ENCODE results near the gene DNLZ.

DNLZ gene

DNA sequence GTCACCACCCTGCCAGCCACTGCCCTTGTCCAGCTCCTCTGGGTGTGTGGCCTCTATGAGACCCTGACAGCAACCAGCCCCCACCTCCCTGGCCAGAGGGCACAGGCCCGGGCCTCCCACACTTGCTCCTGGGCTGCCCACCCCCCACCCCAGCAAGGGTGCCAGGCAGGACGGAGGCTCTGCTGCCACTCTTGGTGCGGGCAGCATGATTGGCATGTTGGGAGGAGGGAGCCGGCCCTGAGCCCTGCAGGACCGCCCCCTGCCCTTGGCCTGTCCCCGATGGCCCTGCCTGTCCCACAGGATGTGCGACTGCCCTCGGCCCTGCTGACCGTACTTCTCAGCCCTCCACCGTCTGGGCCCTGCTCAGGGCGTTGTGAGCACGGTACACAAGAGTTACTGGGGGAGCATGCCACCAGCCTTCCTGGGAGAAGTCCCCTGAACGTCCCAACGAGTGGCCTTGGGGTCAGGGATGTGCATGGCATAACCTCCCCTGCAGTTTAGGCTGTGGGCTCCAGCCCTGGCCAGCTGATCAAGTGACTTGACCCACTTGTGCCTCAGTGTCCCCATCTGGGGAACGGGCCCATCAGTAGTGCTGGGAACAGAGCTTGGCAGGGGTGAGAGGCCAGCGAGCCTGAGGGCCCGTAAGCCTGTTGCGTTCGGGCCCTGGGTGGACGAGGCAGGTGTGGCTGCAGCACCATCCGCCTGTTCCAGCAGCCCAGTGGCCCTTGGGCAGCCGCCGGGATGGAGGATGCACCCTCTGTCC is 20.2 kb downstream of the DNLZ start:
- DNase-seq (ENCODE audit: low read depth), result no peak

DNA sequence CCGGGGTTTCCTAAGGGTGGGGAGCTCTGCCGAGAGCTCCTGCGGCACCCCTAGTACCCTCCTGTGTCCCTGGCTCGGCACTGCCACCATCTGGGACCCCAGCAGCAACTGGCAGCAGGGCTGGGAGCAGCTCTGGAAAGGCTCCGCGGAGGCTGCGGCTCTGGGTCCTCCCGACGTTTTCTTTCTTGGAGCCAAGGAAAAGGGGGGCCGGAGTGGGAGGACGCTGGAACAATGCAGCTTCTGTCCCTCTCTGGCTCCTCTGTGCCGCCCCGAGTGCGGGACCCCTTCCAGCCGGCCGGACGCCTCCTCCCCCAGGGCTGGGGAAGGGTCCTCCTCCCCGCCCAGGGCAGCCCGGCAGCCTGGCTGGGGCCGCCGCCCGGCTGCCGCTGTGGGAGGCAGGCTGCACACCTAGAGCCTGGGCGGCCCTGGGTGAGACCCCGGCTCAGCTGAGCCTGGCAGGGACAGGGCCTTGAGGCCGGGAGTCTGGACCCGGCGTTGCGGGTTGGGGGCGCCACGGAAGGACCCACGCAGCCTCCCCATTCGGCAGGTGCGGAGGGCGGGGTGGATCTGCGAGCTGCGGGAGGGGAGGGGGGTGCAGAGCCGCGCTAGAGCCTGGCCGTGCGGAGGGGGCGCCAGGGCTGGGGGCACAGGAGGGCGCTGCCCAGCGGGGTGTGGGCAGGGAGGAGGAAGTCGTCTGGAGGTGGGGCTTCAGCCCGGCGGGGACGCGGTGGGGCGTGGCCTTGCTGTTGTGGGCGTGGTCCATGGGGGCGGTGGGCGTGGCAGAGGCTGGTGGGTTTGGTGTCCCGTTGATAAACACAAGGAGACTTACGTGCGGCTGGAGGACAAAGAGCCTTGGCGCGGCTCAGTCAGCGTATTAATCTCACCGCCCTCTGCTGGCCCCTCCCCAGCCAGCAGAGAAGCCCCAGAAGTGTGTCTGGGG is 21.1 kb downstream of the DNLZ start:
- peak; percentile 67 for DNase-seq (ENCODE audit: low read depth)

DNA sequence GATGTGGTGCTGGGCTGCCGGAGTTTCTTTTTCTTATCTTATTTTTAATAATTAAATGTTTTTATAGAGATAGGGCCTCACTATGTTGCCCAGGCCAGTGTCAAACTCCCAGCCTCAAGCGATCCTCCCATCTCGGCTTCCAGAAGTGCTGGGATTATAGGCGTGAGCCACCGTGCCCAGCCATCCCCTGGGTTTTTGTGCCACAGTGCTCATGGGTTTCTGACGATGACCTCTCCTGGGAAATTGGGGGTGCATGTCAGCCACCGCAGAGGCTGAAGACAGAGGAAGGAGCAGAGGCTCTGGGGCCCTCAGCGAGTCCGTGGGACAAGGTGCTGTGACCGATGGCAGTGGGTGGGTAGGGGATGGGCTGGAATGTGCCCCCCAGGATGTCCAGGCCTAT is 21.8 kb downstream of the DNLZ start:
- no peak for DNase-seq (ENCODE audit: low read depth)

DNA sequence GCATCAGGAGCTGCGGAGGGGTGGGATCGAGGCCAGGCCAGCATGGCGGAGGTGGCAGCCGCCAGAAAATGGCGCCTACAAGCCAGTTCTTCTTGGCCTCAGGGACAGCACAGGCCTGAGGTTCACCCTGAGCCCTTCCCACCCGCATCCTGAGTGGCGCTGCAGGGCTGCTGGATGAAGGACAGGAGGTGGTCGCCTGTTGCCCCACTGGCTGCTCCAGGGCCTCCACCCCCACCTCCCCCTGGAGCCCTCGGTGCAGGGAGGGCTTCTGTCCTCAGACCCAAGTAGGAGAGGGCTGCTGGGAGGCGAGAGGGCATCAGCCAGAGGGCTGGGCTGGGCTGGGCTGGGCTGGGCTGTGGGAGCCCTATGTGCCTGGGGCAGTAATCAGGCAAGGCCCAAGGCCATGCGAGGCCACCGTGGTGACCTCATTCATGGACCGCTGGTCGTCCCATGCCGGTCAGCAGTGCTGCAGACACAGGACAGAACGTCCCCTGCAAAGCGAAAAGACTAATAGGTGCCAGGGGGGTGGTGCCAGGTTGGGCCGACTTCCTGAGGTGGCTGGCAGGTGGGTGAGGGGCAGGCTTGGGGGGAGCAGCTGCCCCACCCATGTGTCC is 22.4 kb downstream of the DNLZ start:
- DNase-seq (ENCODE audit: low read depth), result no peak

DNA sequence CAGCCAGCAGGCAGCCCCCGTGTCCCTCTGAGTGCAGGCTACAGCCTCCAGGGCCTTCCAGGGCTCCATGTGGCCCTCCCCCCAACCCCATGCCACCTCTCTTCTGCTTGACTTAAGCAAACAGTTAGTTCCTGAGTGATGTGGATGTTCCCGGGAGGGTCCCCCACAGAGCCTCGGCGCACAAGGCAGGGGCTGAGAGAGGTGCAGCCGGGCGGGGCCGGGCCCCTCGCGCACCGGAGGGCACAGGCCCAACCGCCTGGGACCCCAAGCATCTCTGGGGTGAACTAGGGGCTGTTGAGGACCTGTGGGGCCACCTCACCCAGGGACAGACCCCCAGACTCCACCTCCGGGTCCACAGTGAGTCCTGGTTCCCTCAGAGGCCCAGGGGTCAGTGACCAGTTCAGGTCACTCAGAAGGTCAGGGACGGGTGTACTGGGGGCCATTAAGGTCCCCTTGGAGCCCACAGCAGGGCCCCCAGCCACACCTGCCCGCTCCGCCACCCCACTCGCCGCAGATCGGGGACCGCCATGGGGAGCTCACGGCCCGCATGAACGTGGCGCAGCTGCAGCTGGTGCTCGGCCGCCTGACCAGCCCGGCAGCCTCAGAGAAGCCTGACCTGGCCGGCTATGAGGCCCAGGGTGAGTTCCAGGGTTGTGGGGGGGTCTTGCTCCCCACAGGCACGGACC is 23.0 kb downstream of the DNLZ start:
- DNase-seq (ENCODE audit: low read depth), result no peak

DNA sequence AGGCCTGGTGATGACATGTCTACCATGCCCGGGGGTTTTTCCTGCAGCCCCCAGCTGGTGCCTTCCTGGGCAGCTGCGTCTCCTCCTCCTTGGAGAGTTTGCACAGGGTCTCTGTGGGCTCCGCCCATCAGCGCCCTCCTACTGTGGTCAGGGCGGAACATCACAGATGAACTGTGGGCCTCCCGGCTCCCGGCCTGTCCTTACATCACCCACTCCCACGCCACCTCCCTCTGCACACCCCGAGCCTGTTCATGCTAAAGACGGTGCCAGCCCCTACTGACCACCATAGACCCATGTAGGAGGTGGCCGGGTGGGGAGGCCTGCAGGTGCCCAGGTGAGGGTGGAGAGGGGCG is 23.6 kb downstream of the DNLZ start:
- DNase-seq (ENCODE audit: low read depth), result no peak

DNA sequence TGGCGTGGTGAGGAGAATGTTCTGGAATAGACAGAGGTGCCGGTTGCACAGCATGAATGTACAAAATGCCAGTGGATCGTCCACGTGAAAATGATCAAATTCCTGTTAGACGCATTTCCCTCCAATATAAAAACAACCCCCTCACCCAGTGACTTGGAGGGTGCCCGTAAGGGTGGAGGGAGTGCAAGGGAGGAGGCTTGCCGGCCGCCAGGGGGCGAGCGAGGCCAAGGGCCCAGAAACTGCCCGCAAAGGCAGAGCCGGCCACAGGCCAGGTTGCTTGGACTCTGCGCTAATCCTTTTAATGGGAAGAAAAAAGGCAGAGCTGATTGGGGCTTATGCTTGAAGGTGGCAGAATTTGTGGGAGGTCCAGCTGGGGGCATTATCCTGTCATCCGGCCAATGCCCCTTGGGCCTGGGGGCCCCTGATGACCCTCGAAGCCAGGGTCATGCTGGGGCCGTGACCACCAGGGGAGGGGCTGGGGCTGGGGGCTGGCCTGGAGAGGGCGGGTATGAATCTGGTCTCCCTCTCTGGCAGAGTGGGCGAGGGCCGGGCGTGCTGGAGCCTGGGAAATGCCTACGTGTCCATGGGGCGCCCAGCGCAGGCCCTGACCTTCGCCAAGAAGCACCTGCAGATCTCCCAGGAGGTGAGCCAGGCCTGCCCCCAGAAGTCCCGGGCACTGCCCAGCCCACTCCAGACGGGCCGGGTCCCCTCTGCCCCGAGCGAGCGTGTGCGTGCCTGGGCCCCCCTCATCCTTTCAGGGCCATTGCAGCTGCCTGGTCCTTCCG is 24.2 kb downstream of the DNLZ start:
- peak; percentile 58 for DNase-seq (ENCODE audit: low read depth)

DNA sequence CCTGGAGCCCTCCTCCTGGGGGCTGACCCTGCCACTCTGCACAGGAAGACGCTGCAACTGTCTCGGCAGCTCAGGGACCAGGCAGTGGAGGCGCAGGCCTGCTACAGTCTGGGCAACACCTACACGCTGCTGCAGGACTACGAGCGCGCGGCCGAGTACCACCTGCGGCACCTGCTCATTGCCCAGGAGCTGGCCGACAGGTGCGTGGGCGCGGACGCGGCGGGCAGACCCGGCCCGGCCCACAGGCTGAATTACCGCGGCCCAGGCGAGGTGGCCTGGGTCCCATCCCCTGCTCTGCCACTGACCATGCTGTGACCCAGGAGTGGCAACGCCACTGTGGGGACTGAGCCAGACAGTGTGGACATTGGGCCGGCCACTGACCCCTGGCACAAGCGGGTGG is 25.0 kb downstream of the DNLZ start:
- DNase-seq (ENCODE audit: low read depth), result no peak

DNA sequence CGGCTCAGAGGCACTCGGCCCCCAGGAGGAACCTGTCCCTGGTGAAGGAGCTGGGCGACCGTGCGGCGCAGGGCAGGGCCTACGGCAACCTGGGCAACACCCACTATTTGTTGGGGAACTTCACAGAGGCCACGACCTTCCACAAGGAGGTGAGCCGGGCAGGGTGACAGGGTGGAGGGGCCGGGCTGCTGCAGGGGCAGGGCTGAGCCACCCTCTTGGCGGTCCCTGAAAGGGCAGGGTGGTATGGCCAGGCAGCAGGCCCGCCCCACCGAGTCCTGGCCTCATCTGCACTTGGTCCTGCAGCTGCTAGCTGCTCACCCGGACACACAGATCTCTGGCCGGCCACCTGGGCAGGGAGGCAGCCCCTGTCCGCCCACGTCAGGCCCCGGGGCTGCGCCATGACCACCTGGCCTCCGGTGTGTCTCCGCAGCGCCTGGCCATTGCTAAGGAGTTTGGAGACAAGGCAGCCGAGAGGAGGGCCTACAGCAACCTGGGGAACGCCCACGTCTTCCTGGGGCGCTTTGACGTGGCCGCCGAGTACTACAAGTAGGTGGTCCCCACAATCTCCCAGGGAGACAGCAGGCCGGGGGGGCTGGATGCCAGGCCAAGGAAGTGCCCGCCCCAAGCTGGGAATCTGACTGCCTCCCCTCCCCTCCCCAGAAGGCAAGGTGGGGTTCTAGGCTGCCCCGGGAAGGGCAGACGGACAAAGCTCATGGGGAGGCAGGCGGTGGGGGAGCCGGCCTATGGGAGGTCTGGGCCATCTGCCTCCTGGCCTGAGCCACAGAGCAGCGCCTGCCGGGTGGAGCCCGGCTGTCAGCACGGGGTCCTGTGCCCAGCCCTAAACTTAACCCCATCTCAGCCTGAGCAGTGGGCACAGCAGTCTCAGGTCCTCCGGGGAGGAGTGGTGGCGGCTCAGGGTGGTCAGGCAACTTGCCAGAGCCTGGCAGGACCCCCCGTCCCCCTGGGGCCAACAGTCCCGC is 25.8 kb downstream of the DNLZ start:
- DNase-seq (ENCODE audit: low read depth), result no peak

DNA sequence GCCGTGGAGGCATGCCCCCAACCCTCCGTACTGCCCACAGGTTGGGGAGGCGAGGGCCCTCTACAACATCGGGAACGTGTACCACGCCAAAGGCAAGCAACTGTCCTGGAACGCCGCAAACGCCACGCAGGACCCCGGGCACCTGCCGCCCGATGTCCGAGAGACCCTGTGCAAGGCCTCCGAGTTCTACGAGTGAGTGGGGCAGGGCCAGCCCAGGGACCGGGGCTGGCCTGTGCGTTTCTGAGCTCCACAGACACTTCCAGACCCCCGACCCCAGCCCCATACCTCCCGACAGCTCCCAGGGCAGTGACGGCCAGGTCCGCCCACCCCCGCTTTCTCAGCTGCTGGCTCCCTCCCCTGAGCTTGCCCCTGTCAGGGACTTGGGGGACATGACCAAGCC is 26.7 kb downstream of the DNLZ start:
- DNase-seq (ENCODE audit: low read depth), result no peak

DNA sequence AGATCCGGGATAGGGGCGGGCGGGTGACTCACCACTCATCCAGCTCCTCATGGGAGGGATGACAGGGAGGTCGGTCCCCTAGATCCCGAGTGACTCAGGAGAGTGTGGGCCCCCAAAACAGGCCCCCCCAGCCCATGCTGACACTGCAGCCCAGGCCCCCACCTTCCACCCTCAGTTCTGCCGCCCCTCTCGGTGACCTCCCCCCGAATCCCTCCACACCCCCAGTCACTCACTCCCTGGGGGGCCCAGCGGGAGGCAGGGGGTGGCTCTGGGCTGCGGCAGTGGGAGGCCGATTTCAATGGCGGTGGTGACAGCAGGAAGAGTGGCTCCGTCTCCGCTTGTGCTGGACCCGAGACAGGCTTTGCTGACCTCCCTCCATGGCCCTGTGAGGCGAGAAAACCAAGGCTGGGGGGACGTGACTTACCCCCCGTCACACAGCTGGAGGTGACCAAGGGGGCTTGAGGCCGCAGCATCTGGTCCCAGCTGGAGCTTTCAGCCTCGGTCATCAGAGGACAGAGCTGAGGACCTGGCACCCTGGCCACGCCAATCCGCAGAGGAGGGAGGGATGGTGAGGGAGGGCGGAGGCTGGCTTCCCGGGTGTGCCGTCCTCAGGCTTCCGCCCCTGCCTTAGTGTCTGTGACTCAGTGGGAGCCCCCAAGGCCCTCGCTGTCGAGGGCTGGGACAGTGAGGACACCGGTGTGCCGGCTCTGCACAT is 27.2 kb downstream of the DNLZ start:
- peak; percentile 63 for DNase-seq (ENCODE audit: low read depth)

DNA sequence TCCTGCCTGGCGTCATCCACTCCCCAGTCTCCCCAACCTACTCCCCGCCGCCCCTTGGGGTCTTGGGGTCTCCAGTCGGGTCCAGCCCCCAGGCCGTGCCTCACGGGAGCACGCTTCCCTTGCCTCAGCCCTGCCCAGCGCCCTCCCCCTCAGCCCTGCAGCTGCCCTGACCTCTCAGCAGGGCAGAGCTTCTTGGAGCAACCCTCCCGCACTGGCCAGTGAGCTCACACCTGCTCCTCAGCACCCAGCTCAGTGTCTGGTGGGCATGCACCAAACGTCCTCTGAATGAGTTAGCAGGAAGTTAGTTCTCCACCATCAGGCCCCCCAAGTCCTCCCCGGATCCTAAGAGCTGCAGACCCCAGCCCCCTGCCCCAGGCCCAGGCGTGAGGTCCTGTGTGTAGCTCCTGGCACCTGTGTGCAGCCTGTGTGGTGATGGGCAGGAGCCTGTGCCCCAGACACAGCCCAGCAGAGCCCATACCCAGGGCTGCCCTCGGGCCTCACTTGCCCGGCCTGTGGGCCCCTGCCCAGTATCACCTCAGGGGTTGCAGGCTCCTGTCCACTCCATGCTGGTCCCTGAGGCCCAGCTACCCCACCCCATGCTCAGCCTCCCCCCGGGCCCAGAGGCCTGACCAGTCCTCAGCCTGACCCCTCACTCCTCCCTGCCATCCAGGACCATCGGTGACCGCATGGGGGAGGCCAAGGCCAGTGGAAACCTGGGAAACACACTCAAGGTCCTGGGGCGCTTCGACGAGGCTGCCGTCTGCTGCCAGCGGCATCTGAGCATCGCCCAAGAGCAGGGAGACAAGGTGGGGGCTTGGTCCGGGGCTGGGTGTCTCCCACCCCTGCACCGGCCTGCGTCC is 28.0 kb downstream of the DNLZ start:
- no peak for DNase-seq (ENCODE audit: low read depth)

DNA sequence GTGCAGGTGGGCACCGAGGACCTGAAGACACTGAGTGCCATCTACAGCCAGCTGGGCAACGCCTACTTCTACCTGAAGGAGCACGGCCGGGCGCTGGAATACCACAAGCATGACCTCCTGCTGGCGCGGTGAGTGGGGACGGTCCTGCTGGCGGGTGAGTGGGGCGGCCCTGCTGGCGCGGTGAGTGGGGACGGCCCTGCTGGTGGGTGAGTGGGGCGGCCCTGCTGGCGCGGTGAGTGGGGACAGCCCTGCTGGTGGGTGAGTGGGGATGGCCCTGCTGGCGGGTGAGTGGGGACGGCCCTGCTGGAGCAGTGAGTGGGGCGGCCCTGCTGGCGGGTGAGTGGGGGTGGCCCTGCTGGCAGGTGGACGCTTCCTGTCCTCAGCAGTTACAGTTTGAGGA is 29.0 kb downstream of the DNLZ start:
- DNase-seq (ENCODE audit: low read depth), result no peak

DNA sequence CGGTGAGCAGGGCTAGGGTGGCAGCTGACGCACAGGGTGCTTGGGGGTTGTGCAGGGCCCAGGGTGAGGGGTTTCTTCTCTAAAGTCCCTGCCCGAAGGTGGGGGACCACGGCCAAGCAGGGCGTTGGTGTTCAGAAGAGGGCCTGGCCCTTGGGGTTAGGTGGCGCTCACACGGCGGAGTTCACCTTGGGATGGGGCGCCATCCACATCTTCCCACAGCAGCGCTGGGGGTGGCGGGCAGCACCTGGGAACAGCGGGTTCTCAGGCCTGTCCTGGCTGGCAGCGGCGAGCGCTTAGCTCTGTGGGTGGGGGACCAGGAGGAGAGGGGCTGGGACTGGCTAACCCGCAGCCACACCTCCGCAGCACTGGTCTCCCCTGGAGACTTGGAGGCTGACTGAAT is 30.1 kb downstream of the DNLZ start:
- DNase-seq (ENCODE audit: low read depth), result no peak

DNA sequence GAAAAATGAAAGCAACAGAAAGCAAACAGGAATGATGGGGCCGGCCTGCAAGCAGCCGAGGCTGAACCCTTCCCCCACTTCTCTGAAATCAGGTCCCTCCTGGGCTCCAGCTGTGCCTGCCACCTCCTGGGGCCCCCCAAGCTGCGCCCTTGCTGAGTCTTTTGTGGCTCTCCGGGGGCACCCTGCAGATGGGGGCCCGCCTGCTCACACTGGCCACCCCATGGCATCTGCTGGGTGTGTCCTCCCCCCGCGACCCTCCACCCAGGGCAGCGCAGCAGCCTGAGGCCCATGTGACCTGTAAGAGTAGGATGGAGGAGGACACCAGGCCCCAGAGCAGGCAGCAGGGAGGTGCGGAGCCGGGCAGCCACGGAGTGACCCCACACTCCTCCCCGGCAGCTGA is 30.5 kb downstream of the DNLZ start:
- no peak for DNase-seq (ENCODE audit: low read depth)

DNA sequence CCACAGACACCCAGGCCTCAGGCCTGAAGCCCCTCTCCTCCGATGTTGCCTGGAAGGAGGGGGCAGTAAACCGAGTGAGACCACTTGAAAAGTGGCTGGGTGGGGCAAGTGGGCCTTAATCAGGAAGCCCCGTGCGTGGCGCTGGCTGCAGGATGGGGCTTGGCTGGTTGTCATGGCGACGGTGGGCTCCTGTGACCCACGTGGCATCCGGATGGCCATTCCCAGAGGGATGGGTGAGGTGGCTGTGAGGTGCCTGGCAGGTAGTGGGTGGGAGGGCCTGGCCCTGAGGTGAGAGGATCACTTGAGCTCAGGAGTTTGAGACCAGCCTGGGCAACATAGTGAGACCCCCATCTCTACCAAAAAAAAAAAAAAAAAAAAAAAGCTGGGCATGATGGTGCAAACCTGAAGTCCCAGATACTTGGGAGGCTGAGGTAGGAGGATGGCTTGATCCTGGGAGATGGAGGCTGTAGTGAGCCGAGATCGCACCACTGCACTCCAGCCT is 31.0 kb downstream of the DNLZ start:
- no peak for DNase-seq (ENCODE audit: low read depth)

DNA sequence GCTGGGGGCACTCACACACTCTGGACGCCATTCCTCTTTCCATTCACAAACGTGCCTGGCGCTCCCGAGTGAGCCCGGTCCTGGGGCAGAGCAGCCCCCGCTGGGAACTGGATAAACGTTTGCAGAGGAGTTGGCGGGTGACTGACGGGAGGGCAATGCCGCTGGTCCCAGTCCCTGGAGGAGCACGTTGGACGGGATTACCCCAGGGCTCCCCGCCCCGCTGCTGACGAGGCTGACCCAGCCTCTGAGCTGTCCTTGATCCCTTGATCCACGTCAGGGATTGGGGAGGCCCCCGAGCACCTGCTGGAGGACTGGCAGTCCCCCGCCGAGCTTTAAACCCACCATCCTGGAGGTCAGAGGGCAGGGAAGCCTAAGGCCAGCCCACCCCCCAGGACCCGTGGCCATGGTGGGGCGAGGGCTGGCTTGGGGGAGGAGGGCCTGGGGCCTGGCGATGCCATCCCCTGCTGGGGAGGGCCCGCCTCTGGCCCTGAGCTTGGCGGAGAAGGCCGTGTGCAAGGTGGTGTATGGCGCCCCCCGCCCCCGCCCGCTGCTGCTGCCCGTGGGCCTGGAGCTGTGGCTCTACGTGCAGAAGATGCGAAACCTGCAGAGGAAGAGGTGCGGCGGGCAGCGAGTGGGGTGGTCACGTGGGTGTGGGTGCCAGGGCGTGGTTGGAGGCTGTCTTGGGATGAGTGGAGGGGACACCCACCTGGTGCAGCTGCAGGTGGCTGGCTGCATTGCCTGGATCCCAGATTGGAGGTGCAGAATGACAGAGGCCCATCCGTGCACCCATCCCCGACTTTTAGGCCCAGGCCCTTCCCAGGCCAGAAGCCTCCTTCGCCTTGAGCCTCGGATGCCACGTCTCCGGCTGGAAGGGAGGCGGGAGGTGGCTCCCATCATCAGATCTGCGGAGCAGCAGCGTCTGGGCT is 31.7 kb downstream of the DNLZ start:
- peak; percentile 31 for DNase-seq (ENCODE audit: low read depth)

All from EH (cell line).